GM19035 (cell line): ENCODE measurements around the gene LRRC7.

Experiments used
- ATAC-seq: cut with Tn5 transposase; IDR thresholded peaks from one replicate; pipeline ENCODE4 v1.9.1; 2021; ENCODE audit not compliant: unreplicated experiment

Gene LRRC7

DNA sequence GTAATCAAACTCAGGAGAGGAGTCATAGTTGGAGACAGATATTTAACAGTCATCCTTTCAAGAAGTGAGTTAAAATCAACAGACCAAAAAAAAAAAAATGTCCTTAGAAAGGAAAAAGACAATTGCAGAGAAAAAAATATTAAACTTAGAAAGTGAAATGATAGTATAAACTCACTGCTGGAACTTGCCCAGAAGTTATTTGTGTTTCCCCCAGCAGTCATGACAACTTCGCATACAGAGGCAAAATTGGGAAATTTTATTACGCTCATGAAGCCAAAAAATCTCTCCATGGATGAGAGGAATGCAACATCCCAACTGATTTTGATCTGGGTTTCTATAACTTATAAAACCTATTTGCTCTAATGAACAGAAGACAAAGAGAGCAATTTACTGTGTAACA, 198.2 kb downstream of the LRRC7 start:
- ATAC-seq, result no peak

DNA sequence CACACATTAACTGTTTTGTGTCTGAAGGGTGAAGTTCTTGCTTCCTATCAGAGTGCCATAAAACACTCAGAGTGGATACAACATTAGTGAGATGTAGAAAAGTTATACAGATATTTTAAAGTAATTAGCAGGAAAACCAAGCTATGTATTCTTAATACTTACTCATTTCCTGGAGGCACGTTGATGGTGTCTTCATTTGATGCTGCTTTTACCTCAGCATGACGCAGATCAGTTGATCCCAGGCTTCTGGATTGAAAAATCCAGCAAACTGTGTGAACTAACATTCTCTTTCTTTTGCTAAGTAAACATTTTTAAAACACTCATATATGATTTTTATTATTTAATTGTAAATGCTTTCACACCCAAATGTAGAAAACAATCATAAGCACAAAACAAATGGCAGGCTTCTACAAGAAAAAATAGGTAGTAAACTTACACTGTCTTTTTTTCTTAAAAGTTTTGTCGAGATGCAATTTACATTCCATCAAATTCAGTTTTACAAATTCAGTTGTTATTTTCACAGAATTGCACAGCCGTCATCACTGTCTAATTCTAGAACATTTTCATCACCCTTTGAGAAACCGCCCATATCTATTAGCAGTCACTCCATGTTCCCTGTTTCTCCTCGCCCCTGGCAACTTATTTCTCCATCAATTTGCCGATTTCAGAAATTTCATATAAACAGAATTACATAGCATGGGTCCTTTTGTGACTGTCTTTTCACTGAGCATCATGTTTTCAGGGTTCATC, 198.9 kb downstream of the LRRC7 start:
- ATAC-seq, result no peak

DNA sequence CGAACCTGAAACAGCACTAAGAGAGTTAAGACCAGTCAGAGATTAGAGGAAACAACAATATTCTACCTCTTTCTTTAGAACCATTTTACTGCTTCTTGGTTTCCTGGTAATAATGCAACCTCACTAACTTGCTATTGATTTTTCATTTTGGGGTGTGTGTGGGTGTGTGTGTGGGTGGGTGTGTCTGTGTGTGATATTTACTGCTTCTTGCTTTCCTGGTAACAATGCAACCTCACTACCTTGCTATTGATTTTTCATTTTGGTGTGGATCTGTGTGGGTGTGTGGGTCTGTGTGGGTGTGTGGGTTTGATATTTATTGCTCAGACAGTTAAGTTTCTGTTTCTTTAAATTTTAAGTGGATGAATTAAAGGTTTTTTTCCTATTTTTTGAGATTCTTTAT, 208.8 kb downstream of the LRRC7 start:
- no peak for ATAC-seq

DNA sequence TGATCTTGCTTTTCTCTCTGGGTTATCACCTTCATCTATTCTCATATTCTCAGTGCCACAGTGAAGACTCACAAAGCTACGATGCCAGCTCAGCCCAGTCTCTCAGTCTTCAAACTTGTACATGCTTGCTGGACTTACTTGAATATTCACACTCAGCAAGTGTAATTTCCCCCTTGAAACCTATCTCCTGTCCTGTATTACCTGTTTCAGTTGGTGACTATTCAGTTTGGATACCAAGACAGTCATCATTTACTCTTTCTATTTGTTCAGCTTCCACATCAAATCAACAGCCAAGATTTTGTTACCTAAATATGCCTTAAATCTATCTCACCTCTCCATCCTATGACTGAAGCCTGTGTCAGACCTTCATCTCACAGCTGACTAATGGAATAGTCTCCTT, 209.7 kb downstream of the LRRC7 start:
- no peak for ATAC-seq

DNA sequence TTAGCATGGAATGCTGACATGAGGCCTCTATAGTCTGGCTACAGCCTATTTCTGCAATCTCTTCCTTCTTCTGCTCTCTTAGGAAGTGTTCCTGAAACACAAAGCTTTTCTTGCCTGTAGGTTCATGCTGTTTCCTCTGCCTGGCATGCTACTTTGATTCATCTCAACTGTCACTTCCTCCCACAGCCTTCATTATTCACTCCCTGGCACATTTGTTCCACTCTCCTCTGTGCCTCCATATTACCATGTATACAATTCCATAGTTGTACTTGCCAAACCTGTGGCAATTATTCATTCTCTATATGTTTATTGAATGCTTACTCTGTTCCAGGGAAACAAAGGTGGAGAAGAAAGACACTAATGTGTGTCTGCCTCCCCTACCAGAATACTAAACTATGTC, 210.2 kb downstream of the LRRC7 start:
- ATAC-seq, result no peak

DNA sequence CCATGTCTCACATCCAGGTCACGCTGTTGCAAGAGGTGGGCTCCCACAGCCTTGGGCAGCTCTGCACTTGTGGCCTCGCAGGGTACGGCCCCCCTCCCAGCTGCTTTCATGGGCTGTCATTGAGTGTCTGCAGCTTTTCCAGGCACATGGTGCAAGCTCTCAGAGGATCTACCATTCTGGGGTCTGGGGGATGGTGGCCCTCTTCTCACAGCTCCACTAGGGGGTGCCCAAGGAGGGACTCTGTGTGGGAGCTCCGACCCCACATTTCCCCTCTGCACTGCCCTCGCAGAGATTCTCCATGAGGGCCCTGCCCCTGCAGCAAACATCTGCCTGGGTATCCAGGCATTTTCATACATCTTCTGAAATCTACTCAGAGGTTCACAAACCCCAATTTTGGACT, 219.4 kb downstream of the LRRC7 start:
- no peak for ATAC-seq

DNA sequence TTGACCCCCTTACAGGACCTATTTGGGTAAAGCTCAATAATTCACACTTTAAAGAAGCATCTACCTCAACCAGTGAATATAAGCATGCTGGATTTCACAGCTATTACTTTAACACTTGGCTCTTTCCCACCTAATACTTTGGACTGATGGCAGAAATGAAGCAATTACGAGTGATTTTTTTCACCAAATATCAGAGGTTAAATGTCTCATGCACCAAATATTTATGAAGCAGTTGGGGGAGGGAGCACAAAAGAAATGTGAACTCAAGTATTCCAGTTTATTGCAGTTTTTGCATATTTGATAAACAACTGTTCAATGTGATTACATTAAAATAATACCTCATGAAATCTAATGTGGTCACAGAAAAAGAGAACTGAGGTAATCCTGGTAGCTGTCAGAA, 223.6 kb downstream of the LRRC7 start:
- no peak for ATAC-seq

DNA sequence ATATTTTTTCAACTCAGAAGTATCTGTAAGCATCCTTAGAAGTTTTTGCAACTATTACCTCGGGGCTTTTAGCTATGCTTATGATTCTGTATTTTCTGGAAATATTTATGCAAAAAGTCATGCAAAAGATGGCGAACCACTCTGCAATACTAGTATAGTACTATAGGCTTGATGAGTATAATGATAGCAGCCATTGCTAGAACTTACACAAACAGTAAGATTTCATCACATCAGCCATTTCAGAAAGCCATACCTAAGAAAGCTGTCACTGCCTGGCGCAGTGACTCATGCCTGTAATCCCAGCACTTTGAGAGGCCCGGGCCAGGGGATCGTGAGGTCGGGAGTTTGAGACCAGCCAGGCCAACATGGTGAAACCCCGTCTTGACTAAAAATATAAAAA, 227.1 kb downstream of the LRRC7 start:
- ATAC-seq, result no peak

DNA sequence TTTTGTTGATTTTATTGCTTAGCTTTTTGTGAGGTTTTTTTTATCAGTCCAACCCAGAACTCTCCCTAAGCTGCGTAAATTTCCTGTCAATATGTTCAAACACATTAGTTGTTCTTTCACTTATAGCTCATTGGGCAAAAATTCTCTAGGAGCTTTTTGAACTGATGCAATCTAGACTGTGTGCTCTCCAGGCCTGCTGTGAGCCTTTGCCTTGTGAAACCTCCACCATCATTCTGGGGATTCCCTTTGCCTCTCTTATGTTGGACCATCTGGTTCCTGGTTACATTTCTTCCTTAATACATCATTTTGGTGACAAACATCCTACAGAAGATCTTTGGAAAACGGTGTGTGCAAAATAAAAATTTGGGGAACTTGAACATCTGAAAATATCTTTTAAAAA, 247.2 kb downstream of the LRRC7 start:
- ATAC-seq, result no peak

DNA sequence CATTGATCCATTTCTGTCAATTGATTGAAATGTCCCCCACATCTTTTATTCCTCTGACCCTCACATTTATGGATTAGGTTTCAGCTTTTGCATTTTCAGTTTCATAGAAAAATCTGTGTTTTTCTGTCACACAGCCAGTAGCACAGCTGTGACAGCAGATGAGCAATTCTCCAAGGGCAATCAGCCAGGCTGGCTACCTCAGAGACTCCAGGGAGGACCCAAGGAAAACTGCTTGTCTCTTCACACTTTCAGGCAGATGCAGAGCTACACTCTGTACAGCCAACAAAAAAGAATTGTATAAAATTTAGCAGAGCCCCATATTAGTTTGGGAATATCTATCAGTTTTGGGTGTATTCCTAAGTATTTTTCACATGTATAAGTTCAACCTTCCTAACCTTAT, 257.2 kb downstream of the LRRC7 start:
- no peak for ATAC-seq

DNA sequence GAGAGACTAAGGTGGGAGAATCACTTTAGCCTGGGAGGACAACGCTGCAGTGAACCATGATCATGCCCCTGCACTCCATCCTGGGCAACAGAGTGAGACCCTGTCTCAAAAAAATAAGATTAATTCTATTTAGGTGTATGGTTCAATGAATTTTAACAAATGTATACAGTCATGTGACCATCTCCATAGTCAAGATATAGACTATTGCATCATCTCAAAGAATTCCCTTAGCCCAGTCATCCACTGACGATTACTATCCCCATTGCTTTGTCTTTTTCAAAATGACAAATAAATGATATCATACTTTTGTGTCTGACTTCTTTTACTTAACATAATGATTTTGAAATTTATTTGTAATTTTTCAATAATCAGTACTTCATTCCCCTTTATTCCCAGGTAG, 260.0 kb downstream of the LRRC7 start:
- ATAC-seq, result no peak

DNA sequence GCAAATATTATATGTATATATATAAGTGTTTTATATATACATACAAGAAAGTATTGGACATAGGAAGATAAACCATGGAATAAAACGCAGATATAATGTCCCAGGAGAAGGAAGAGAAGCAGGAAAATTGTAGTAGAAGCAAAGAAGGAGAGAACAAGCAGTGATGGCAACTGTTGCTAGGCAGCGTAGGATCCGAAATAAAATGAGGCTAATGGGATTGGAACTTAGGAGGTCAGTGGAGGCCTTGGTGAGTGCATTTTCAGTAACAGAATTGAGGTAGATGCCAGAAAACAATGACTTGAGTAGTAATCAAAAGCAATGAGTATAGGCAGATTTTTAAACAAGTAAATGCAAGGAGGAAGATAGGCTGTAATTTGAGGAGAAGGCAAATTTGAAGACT, 265.8 kb downstream of the LRRC7 start:
- no peak for ATAC-seq

DNA sequence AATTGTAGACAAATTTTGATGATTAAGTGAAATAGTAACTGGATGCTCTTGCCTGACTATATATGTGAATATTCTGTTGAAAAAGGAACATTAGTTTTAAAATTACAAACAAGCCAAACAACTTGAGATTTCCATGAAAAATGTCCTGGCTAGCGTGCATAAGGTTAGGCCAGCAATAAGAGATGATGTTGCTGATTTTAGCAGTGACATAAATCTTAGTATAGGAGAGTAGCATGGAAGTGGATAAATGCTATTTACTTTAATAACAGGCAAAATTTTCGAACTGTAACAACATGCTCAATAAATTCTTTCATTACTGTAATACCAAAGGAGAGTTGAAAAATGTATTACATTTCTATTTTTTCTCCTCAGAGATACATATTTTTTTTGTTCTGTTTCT, 266.6 kb downstream of the LRRC7 start:
- ATAC-seq, result no peak

DNA sequence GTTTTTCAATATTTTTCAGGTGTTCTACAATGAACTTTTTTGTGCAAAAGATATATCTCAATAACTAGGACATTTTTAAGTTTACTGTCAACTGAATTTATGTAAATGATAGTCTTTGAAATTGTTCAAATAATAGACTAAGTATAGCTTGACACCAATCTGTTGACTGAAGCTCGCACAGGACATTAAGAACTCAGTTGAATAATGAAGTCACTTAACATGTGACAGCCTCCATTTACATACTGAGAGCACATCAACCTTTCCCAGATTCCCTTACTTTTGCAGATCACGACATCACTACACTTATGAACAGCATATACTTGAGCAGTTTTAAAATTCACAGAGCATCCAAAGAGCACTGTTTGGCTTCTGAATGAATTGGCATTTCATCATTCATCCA, 268.2 kb downstream of the LRRC7 start:
- no peak for ATAC-seq

DNA sequence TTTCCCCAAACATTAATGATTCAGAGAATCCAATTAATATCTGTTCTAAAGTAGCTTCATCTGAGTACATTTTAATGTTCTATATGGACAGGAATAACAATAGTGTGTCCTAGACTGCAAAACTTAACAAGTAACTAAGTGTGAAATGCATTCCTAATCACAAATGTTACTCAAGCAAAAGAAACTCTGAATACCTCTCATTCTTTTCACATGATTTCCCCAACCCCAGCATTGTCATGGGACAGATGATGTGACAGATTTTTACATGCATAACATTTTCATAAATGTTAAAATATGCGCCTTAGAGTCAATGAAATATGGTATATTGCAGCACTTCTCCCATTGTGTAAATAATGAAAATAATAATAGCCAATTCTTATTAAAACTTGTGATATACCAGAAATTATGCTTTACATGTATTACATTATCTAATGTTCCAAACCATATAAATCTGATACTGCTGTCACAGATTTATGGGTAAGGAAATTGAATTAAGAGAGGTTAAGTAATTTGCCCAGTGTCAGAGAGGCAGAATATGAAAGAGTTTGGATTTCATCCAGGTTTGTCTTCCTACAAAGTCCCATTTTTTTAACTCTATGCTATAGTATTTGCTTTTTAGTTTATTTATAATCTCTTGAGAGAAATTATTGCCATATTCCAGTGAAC, 269.4 kb downstream of the LRRC7 start:
- no peak for ATAC-seq

DNA sequence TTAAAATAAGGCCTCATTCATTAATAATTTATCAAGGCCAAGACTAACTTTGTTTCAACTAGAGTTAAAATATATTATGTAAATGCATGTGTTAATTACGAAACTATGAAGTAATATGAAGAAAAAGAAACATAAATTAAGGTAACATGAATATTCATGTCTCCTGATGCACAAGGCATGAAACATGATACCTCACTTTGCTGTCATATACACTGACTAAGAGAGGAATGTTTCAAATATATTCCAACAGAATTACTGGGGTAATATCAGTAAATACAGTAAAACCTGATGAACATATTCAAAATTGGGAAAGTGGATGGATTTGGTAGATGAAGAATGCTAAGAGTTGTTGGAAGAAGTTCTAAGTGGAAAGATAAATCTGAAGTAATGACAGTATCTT, 274.6 kb downstream of the LRRC7 start:
- no peak for ATAC-seq

DNA sequence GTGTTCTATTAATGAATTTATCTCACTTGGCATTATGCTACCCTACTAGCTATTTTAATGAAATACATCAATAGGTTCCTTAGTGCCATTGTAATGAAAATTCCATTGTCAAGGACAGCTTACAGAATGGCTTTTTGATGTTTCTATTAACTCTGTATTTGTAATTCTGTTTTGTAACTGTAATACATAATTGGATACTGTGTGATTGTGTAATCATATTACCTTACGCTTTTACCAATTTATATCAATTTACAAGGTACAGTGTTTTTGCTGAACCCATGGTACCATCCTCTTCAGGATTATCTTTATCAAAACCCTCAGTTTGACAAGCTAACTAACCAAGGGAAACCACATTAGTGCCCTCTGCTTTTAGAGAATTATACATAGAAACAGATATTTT, 277.9 kb downstream of the LRRC7 start:
- no peak for ATAC-seq

DNA sequence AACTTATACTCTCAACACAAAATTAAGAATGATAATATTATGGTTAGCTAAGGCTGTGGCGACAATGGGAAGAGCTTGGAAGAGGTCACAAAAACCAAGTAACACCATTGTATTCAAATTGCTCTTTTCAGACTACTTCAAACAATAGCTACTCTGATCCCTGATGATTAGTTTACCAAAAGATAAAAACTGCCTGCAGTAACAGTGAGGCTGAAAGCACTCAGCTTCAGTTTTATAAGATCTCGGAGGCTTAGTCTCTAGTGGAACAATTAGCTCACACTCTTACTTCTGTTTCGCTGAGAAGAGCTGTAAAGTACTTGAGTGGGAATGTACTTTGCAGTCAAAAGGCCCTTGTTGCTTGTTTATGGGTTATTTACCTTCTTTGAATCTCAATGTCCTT, 278.5 kb downstream of the LRRC7 start:
- ATAC-seq, result no peak

DNA sequence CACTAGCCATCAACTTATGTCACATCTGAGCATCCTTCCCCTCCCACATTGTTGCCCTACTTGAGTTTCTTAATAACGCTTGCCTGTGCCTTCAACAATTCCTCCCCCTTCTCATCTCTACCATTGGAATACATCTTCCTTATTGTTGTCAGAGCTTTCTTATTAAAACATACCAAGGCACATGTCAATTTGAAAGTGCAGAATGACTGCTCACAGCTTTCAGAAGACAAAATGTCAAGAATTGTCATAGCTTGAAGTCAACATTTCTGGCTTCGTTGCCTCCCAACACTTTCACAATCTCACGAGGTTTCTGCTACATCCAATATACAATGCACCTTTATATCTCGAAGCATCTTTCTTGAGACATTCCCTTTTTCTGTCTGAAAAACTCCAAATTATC, 279.9 kb downstream of the LRRC7 start:
- ATAC-seq, result no peak

DNA sequence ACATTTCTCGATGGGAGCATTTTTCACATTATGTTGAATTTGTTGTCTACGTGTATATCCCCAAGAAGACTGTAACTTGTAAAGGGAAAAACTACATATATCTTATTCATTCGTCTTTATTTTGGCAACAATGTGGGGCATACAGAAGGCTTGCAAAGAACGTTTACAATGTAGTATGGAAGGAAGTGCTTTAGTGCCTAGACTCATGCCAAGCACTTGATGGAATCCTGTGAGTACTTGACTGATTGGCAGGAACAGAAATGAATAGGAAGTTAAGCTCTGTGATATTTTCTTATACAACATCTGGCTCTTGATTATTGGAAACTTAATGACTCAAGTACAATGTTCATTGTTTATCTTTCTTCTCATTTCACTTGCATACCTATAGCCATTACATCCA, 284.4 kb downstream of the LRRC7 start:
- ATAC-seq, result no peak

DNA sequence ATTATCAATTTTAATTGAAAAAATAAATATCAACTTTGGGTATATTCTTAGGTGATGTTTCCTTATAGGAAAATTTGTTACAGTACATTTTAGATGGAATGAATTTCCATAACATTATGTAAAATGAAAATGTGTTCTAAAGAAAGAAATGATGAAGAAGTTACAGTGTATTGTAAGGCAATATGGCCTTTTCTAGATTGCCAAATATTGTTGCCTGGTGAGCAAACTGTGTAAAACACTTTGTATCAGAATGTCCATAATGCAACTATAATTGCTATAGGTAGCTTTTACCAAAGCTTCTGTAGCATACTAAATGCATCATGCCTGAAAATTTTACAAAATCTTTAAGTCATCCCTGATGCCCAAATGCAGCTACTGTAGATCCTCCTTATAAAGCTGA, 285.0 kb downstream of the LRRC7 start:
- ATAC-seq, result no peak

DNA sequence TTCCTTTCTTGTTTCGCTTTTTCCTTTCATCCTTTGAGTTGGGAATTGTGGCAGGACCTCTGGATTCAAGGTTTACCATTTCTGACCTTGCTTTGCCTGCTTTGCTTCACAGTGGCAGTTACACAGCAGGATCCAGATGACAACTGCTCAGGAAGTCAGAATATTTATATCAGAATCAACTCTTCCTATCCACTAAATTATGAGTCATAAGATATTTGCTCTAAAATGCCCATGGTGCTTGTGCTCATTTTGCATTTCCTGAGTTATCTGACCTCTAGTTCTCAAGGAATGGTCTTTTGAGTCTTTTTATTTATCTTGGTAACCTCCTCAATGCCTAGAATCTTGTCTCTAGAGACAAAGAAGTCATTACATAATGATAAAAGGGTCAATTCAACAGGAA, 290.8 kb downstream of the LRRC7 start:
- no peak for ATAC-seq

DNA sequence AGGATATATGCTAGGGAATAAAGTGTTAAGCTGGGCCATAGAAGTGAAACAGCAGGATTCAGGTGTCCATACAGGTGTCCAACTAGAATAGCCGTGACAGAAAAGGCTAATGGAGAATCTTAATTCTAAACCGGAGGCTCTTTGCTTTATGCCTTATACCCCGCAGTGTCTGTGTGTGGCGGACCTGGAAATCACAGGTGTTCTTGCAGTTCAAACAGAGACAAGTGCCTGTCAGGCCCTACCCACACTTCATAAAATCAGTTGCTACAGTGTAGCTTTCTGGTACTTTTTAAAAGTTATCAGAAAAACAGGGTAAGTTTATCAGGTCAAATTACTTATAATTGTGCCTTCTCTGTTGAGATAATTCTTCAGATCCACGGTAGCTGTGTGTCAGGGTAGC, 293.9 kb downstream of the LRRC7 start:
- ATAC-seq, result no peak
